Stimulated activated CD8-positive, alpha-beta memory T cell treated with anti-CD3 and anti-CD28 coated beads, Interleukin-15, amount 100 ng/mL, for 24 hours (primary cell): ENCODE results near the gene CNTN4.
"Not testable (repeated sequence)": the region's sequence is repeated elsewhere in the genome, so short reads cannot be mapped to it uniquely, and the experiment has no call there.

Experiments used
- DNase-seq: peaks from one replicate; pipeline ENCODE4 v3.0.0-alpha.2; 2020; ENCODE audit warnings: low read depth

The CNTN4 gene

GRCh38 chr3:2807514-2807913, 708.8 kb downstream of the CNTN4 start:
- DNase-seq = no peak

DNA sequence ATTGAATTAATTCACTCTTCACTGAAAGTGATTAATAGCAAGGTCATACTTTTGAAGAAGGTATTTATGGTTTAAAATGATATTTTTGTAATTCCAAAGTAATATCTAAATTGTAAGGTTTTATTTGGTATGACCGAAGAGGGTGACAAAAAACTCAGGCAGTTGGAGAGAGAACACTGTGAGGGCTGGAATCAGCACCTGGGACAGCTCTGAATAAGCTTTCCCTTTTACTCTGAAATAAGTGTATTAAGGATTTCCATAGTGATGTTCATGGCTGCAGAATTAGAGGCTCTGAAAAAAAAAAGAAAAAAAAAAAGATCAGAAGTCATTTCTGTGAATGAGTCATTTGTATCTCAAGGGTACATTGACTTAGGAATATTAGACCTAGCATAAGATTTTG, 712.1 kb downstream of the CNTN4 start:
- no peak for DNase-seq

GRCh38 chr3:2819571-2819970, 720.9 kb downstream of the CNTN4 start:
- DNase-seq = no peak

DNA sequence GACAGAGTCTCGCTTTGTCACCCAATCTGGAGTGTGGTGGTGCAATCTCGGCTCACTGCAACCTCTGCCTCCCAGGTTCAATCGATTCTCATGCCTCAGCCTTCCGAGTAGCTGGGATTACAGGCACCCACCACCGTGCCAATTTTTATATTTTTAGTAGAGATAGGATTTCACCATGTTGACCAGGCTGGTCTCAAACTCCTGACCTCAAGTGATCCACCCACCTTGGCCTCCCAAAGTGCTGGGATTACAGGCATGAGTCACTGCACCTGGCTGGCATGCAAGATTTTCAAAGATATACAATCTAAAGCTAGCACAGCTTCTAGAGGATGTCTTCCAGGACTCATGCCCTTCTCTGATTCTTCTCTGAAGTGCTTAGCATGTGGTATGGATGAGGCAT, 722.3 kb downstream of the CNTN4 start:
- DNase-seq = not testable (repeated sequence)

DNA sequence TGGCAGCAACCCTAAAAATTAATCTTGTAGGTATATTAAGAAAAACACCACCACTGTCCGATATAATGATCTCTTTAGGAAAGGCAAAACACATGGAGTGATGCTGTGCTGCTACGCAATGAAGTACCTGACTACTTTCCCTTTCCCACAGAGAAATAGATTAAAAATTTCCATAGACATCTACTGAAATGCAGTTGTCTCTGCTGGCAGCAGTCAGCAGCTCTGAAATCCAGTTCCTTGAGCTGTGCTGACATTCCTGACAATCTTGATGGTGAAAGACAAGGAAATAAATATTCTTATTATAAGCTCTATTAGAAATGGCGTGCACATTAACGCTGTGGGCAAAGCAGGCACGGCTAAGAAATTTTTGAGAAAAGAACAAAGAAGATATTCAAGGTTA, 723.9 kb downstream of the CNTN4 start:
- no peak for DNase-seq

- no peak for DNase-seq
These were observed 724.4 kb downstream of the CNTN4 start for GRCh38 chr3:2823031-2823430.

DNA sequence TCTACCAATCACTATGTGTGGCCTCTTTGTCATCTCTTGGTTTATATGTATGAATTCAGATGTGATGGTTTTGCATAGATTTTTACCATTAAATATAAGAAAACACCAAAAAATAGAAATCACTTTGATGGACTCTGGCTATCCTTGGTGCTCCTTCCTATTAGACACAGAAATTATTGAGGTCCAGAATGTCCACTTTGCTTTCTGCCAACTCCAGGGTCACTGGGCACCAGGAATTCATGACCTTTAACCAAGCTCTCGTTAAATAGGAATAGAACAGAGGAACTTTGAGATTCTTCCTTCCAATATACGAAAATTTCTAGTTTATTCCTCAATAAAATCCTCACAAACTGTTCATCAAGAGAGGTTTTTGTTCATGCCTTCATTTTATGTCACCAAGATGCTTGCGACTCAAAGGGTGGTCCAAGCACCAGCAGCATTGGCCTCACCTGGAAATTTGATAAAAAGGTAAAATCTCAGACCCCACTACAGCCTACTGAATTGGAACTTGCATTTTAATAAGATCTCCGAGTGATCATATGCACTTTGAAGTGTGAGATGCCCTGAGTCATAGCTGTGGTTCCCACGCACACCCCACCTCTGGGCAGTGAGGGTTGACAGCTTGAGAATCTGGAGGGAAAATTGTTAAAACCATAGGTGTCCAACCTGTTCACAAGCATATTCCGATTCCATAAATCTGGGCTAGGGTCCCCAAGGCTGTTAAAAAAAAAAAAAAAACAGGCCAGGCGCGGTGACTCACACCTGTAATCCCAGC, 725.0 kb downstream of the CNTN4 start:
- DNase-seq = no peak

- no peak for DNase-seq
These were observed 727.4 kb downstream of the CNTN4 start for GRCh38 chr3:2826036-2826435.

- no peak for DNase-seq
These were observed 727.8 kb downstream of the CNTN4 start for GRCh38 chr3:2826453-2826852.

DNA sequence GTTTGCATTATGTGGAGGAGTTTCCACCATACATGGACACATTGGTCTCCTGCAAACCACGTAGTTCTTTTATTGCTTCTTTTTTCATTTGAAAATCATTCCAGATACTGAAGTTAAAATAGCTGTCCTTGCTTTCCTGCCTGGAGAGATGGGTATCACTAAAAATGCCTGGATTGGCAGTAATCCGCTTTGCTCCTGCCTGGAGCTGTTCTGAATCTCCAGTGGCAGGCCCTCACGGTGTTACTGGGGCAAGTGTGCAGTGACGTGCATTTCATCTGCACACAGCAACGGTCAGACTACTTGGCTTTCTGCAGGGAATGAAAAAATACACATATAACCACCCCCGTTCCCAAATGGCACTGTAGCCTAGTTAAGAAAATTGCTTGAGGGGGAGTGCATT, 738.6 kb downstream of the CNTN4 start:
- DNase-seq = no peak

GRCh38 chr3:2837910-2838309, 739.2 kb downstream of the CNTN4 start:
- DNase-seq = no peak

DNA sequence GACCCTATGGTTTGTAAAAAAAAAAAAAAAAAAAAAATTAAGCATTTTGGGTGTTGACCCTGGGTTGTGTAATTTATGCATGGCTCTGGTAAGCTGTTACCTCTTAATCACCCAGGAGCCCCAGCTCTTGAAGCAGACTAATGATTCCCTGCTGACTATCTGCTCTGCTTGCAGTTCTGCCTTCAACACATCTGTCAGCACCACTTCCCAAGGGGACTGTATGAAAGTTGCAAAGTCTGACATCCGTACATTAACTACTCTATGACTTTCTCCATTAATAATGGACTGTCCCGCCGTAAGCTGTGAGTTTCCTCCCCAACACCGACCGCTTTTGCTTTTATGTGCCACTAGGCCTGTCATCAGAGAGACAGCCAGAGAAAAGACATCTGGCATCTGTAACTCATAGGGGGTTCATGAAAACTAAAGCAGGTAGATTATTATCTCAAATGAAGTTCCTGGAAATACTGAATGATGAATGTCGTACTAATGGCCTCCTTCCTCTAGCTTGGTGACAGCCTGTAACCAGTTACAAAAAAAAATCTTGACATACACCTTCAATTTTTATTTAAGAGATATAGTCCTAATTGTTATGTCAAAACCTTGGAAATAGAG, 740.0 kb downstream of the CNTN4 start:
- no peak for DNase-seq

DNA sequence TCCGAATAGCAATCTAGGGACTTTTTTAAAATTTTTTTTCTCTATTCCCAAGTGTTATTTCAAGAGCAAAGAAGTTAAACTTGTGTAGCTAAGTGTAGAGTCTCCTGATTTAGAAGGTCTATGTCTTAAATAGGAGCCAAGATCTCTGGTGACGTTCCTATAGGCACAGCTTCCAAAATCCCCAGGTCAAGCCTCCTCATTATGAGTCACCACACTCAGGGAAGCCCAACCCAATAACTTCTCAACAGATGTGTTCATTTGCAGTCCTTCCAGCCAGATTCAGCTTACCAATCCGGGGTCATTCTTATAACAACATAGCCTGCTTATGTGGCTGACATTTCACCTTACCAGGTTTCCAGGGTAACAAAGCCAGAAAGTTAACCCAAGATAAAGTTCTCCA, 741.2 kb downstream of the CNTN4 start:
- no peak for DNase-seq

DNA sequence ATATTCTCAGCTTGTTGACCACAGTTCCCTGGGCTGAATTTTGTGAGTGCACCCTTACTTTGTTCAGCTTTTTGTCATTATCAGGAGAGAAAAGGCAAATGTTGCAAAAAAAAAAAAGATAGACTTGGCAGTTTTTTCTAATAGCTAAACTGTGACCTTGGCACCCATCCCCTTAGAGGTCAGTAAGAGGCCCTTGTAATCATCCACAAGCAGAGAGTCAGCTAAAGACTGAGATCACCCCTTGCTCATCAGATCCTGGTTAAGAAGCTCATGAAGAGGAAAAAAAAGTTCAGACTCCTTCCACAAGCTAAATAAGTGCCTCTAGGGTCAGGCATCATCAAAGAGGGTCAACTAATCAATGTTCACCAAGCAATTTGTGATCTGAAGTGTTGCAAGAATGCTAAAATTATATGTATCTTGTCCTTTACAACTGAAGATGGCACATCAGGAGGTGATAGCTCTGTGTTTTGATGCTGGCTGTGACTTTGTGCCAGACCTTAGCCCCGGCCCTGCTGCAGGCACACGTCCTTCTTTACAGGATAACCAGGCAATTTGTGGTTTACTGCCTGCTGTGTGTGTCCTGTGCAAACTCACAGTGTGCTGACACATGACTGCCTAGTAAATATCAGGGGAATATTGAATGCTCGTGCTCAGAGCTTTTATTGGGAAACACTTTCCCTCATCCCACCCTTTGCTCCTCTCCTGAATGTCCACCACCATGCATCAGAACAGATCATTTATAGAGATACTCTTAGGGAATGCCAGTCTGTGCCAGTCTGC, 748.6 kb downstream of the CNTN4 start:
- no peak for DNase-seq

- DNase-seq = no peak
These were observed 750.4 kb downstream of the CNTN4 start for GRCh38 chr3:2849092-2849491.

DNA sequence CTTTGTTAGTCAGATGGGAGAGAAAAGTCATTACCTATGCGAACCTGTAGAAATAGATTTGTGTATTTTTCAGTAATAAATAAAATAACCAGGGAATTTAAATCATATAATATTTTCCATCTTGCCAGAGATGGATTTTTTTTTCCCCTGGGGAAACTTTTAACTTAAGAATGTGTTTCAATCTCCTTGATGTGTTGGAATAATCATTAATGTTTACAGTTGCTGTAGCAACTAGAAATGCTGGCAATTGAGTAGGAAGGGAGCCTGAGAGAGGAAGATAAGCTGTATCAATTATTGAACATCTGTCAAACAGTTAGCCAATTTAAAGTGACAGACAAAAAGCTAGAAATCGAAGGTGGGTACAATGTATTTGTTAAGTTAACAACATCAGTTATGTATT, 752.0 kb downstream of the CNTN4 start:
- no peak for DNase-seq

- no peak for DNase-seq
These were observed 752.7 kb downstream of the CNTN4 start for GRCh38 chr3:2851361-2851760.

DNA sequence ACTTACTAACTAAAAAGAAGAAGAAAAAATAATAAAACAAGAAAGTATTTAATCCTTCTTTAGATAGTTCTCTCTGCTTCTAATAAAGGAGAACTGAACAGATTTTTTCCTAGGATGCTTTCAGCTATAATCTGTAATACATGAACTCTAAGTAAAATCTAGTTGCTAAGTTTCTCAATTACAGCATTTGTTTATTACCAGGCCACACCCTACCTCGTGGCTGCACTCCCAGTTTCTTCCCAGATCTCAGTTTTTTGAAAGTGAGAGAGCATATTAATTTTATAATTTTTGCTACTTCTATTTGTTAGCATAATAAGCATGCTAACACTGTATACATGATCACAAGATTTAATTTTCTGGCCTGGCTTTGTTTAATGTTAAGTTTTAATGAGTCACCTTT, 753.2 kb downstream of the CNTN4 start:
- no peak for DNase-seq

DNA sequence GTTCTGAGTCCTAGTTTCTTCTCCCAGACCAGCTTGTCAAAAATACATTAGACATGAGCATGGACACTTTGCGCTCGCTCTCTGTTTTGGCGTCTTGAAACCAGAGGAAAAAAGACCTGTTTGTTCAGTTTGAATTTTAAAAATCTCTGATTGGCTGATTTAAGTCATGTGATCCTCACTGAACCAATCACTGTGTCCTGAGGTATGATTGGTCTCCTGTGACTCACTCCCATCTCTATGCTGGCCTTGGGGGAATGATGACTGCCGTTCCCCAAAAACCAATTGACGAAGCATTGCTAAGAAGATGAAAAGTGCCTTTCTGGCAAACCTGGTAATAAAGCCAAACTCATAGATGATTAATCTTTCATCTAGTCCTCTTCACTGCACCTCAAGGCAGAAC, 755.0 kb downstream of the CNTN4 start:
- no peak for DNase-seq

GRCh38 chr3:2856138-2857133, 757.8 kb downstream of the CNTN4 start:
- DNase-seq = no peak

DNA sequence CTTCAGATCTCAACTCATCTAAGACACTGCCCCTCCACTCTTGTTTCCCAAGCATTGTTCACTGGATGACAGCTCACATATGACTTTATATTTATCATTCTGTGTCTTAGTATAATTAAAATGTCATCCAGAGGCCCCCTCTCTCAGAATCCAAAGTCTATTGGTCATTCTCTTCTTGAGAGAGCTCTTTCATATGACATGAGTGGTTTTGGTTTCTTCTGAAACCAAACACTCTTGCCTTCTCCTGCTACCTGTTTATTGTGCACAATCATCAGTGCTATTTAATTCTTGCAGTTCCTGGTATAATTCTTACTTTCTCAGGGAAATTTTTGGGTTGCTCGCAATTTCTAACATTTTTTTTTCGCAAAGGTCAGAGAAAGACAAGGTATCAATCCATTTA, 762.0 kb downstream of the CNTN4 start:
- DNase-seq = no peak

DNA sequence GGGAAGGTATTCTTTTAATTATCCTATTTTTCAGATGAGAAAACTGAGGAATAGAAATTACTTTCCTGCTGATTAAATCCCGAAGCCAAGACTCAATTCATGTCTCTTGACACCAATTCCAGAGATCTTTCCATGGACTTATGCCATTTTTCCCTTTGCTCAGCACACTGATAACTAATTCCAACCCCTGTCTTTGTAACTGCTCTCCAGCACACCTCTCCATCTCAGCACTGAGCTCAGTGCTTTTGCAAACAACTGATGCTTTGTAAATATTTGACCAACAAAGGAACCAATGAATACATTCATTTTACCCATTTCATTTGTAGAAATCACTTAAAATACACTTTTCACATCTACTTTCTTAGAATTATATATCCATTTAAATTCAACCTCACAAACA, 762.5 kb downstream of the CNTN4 start:
- DNase-seq = no peak
